GM21825 (cell line): Measurements from ENCODE around the gene RASA3.

Source experiments
- ATAC-seq: cut with Tn5 transposase; IDR thresholded peaks from one replicate; pipeline ENCODE4 v1.9.1; 2021; ENCODE audit warnings: mild to moderate bottlenecking, moderate library complexity; ENCODE audit not compliant: unreplicated experiment

The RASA3 gene

GRCh38 chr13:114042066-114042815, 90.2 kb downstream of the RASA3 start:
- ATAC-seq = no peak

- ATAC-seq = no peak
Observed at GRCh38 chr13:114041493-114041892, 90.9 kb downstream of the RASA3 start.

GRCh38 chr13:114039471-114040141, 92.8 kb downstream of the RASA3 start:
- no peak for ATAC-seq

- ATAC-seq = no peak
Observed at GRCh38 chr13:114038900-114039299, 93.5 kb downstream of the RASA3 start.

- no peak for ATAC-seq
Observed at GRCh38 chr13:114038211-114038613, 94.2 kb downstream of the RASA3 start.

- ATAC-seq = no peak
Observed at GRCh38 chr13:114037674-114038073, 94.7 kb downstream of the RASA3 start.

GRCh38 chr13:114035583-114036531, 96.6 kb downstream of the RASA3 start:
- no peak for ATAC-seq

- no peak for ATAC-seq
Observed at GRCh38 chr13:114035186-114035582, 97.2 kb downstream of the RASA3 start.

GRCh38 chr13:114034481-114034891, 97.9 kb downstream of the RASA3 start:
- no peak for ATAC-seq

GRCh38 chr13:114033541-114034315, 98.7 kb downstream of the RASA3 start:
- no peak for ATAC-seq

GRCh38 chr13:114032126-114032799, 100.2 kb downstream of the RASA3 start:
- ATAC-seq = no peak

GRCh38 chr13:114031631-114032030, 100.8 kb downstream of the RASA3 start:
- no peak for ATAC-seq

GRCh38 chr13:114030666-114031610, 101.5 kb downstream of the RASA3 start:
- no peak for ATAC-seq

GRCh38 chr13:114029866-114030625, 102.4 kb downstream of the RASA3 start:
- no peak for ATAC-seq

- no peak for ATAC-seq
Observed at GRCh38 chr13:114027826-114028225, 104.6 kb downstream of the RASA3 start.

- no peak for ATAC-seq
Observed at GRCh38 chr13:114027046-114027715, 105.2 kb downstream of the RASA3 start.

- ATAC-seq = no peak
Observed at GRCh38 chr13:114026481-114026880, 105.9 kb downstream of the RASA3 start.
